ENCODE results near the gene CELF2.

DNA sequence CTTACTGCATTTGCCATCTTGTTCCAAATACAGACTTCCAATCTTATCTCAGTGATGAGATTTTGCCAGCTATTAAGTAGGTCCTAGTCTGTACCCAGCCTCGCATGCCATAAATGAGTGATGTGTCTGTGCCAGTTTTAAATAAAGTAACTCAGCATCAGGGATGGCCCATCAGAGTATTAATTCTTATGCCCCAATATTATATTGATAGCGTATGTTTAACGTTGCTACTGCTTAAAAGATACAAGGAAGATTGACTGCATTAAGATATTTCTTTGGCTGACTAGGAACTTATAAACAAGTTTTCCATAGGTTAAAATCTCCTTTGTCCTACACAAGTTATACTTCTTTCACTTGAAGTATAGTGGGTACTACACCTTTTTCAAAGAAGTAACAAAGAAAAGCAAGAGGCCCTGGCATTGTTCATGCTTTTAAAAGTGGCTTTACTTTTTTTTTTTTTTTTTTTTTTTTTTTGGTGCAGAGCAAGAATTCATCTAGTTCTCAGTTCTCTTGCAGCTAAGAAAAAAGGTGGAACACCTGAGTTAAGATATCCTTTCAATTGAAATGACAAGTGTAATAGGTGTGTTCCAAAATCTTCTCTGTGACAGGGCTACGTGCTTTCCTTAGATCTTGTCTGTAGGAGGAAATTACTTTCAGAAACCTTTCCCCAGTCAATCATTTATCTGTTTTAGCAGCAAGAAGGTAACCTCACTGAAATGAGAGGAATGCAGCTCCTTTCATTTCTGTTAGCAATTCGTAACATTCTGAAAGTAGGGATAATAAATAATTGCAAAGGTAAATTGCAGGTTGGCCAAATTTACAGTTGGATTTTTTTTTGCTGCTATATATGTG, 245.0 kb downstream of the CELF2 start:
- TF ChIP-seq EZH2 (IDR thresholded peaks at IDR 0.05; ENCODE audit: insufficient read depth, poor library complexity, severe bottlenecking) (no peak), EZH2phosphoT487 (IDR thresholded peaks at IDR 0.05; ENCODE audit: insufficient read depth, low read depth) (no peak)

All from GM23248 (cell line).